GM23338 (cell line): ENCODE results near the gene MYL1. TPM values are rescaled to one million over a fixed set of nuclear protein-coding genes. Genes with fewer than 3 reads are reported as not detected.
A peak's percentile ranks its signal among the peaks of the same experiment; 100 is the strongest.

ENCODE experiments used
- ATAC-seq: fragments of 200-7000 bp; cut with Tn5 transposase; 3 replicates; pipeline ENCODE4 v1.9.1; 2020
- DNase-seq: peaks from one replicate; pipeline ENCODE4 v3.0.0-alpha.2; 2015; ENCODE audit warnings: low spot score
- H2AFZ ChIP-seq: fragments of 200-600 bp; sonication (generic); 2 replicates; pipeline ENCODE4 v1.8.0; 2016; ENCODE audit warnings: antibody characterized with exemption, mild to moderate bottlenecking, moderate library complexity
- H3F3A ChIP-seq: fragments of 200-600 bp; sonication (generic); replicated peaks from 2 replicates; pipeline ENCODE4 v1.8.0; 2017; ENCODE audit warnings: antibody characterized with exemption, mixed run types, low read depth
- H3K27ac ChIP-seq: fragments of 200-600 bp; sonication (generic); 2 replicates; pipeline ENCODE4 v1.6.1; 2016; ENCODE audit warnings: low read depth
- H3K27me3 ChIP-seq: fragments of 200-600 bp; sonication (generic); 2 replicates; pipeline ENCODE4 v1.8.0; 2016; ENCODE audit warnings: mild to moderate bottlenecking, mixed run types, moderate library complexity; ENCODE audit not compliant: insufficient read depth
- H3K36me3 ChIP-seq: fragments of 200-600 bp; sonication (generic); 2 replicates; pipeline ENCODE4 v1.8.0; 2016; ENCODE audit warnings: mild to moderate bottlenecking; ENCODE audit not compliant: insufficient read depth
- H3K4me1 ChIP-seq: fragments of 200-600 bp; sonication (generic); 2 replicates; pipeline ENCODE4 v1.8.0; 2016; ENCODE audit warnings: mild to moderate bottlenecking, moderate library complexity; ENCODE audit not compliant: insufficient read depth
- H3K4me2 ChIP-seq: fragments of 200-600 bp; sonication (generic); 2 replicates; pipeline ENCODE4 v1.7.1; 2017; ENCODE audit warnings: mixed run types
- H3K4me3 ChIP-seq: fragments of 200-600 bp; sonication (generic); 2 replicates; pipeline ENCODE4 v1.6.1; 2016; ENCODE audit warnings: mixed run types
- H3K79me2 ChIP-seq: fragments of 200-600 bp; sonication (generic); replicated peaks from 2 replicates; pipeline ENCODE4 v1.8.0; 2017; ENCODE audit warnings: mild to moderate bottlenecking; ENCODE audit not compliant: insufficient read depth
- H3K9me2 ChIP-seq: fragments of 200-600 bp; sonication (generic); 2 replicates; pipeline ENCODE4 v1.8.0; 2017; ENCODE audit not compliant: insufficient read depth
- H4K20me1 ChIP-seq: fragments of 200-600 bp; sonication (generic); replicated peaks from 2 replicates; pipeline ENCODE4 v1.8.0; 2017; ENCODE audit warnings: mild to moderate bottlenecking; ENCODE audit not compliant: insufficient read depth
- H3K27ac Mint-ChIP-seq: 2 replicates; pipeline ENCODE4 v1.8.0; 2020; ENCODE audit warnings: inconsistent platforms, mild to moderate bottlenecking, moderate library complexity, mixed read lengths
- H3K27me3 Mint-ChIP-seq: 3 replicates; pipeline ENCODE4 v1.8.0; 2022; ENCODE audit warnings: low read depth, mild to moderate bottlenecking, moderate library complexity, mixed read lengths, inconsistent platforms; ENCODE audit not compliant: insufficient read depth, poor library complexity
- H3K36me3 Mint-ChIP-seq: 3 replicates; pipeline ENCODE4 v1.8.0; 2021; ENCODE audit warnings: low read depth, mild to moderate bottlenecking, inconsistent platforms, moderate library complexity, mixed read lengths
- H3K4me1 Mint-ChIP-seq: 3 replicates; pipeline ENCODE4 v1.8.0; 2020; ENCODE audit warnings: mild to moderate bottlenecking, inconsistent platforms, mixed read lengths
- H3K4me3 Mint-ChIP-seq: 3 replicates; pipeline ENCODE4 v1.8.0; 2021; ENCODE audit warnings: moderate library complexity, mild to moderate bottlenecking, inconsistent platforms, mixed read lengths
- H3K9me3 Mint-ChIP-seq: 3 replicates; pipeline ENCODE4 v1.8.0; 2020; ENCODE audit warnings: moderate library complexity, mild to moderate bottlenecking, inconsistent platforms, mixed read lengths
- CREB1 ChIP-seq: fragments of 250-450 bp; sonication (Bioruptor Pico); IDR thresholded peaks from 2 replicates; pipeline ENCODE4 v1.5.0; 2020; ENCODE audit warnings: low read depth, mild to moderate bottlenecking, moderate library complexity
- ETS1 ChIP-seq: IDR thresholded peaks from 2 replicates; pipeline ENCODE4 v1.6.1; 2016; ENCODE audit warnings: antibody characterized with exemption
- EZH2 ChIP-seq: fragments of 200-600 bp; sonication (generic); IDR thresholded peaks from one replicate; pipeline ENCODE4 v1.8.0; 2017; ENCODE audit warnings: antibody characterized with exemption, mild to moderate bottlenecking, low read depth; ENCODE audit not compliant: unreplicated experiment
- EZH2phosphoT487 ChIP-seq: fragments of 200-600 bp; sonication (generic); IDR thresholded peaks from one replicate; pipeline ENCODE4 v1.8.1; 2018; ENCODE audit warnings: antibody characterized with exemption; ENCODE audit not compliant: unreplicated experiment
- NANOG ChIP-seq: IDR thresholded peaks from 2 replicates; pipeline ENCODE4 v1.6.1; 2016; ENCODE audit warnings: antibody characterized with exemption, borderline replicate concordance
- POLR2AphosphoS5 ChIP-seq: IDR thresholded peaks from 2 replicates; pipeline ENCODE4 v1.6.1; 2016; ENCODE audit warnings: antibody characterized with exemption, low read depth
- REST ChIP-seq: IDR thresholded peaks from one replicate; pipeline ENCODE4 v1.6.1; 2018; ENCODE audit warnings: antibody characterized with exemption; ENCODE audit not compliant: unreplicated experiment
- STAT1 ChIP-seq: IDR thresholded peaks from one replicate; pipeline ENCODE4 v1.6.1; 2016; ENCODE audit warnings: antibody characterized with exemption; ENCODE audit not compliant: unreplicated experiment
- ZNF114 ChIP-seq: fragments of 250-450 bp; sonication (Bioruptor Pico); IDR thresholded peaks from 2 replicates; pipeline ENCODE4 v1.5.0; 2020; ENCODE audit warnings: mild to moderate bottlenecking, moderate library complexity
- ZNF331 ChIP-seq: fragments of 250-450 bp; sonication (Bioruptor Pico); IDR thresholded peaks from 2 replicates; pipeline ENCODE4 v1.5.0; 2020; ENCODE audit warnings: low read depth, mild to moderate bottlenecking, moderate library complexity
- polyA plus RNA-seq: library from polyadenylated mRNA; unstranded; fragments of >200 nt; fragmentation: Nextera tagmentation; extraction: Ambion mirVana; gene quantifications from 2 replicates; pipeline ENCODE4 v1.2.1, GENCODE V29; 2016
- total RNA-seq: library from RNA; depleted of rRNA; stranded (reverse); fragments of >200 nt; shearing (Covaris generic); gene quantifications from 2 replicates; pipeline ENCODE4 v1.2.3, GENCODE V29; 2014
- TF ChIP-seq, protein P1 (sequence below), 2 experiments: fragments of 200-600 bp in 1 of 2; sonication (generic) in 1 of 2; conservative IDR thresholded peaks; 2 replicates each; pipeline versions ENCODE4 v1.5.1 to v1.6.1; 2016 to 2017; ENCODE audit warnings: antibody characterized with exemption in 2 of 2, low read depth in 2 of 2, mild to moderate bottlenecking in 2 of 2, moderate library complexity in 1 of 2
- TF ChIP-seq, protein P2 (sequence below): fragments of 250-450 bp; sonication (Bioruptor Pico); IDR thresholded peaks from 2 replicates; pipeline ENCODE4 v1.5.0; 2020; ENCODE audit warnings: mild to moderate bottlenecking, moderate library complexity

MYL1 gene
- total and polyA plus RNA-seq, 2 experiments from 2014 or later = not detected

- no peaks in the 10 kb centered on the region for H3K4me1 Mint-ChIP-seq
Observed at GRCh38 chr2:210259687-210260086, 55.3 kb downstream of the MYL1 start.

More at GRCh38 chr2:210259687-210260086, 55.3 kb downstream of the MYL1 start:
- H3K27ac Mint-ChIP-seq = no peak overlapping the region
- no peaks in the 10 kb centered on the region for H3K27me3 Mint-ChIP-seq
- Histone ChIP-seq H3K27me3 (no peaks in the 10 kb centered on the region), H3K36me3 (no peaks in the 10 kb centered on the region), H3K4me2 (no peak overlapping the region), H3K4me1 (no peaks in the 10 kb centered on the region), H3K79me2 (no peaks in the 10 kb centered on the region), H3K9me2 (no peaks in the 10 kb centered on the region), H4K20me1 (no peaks in the 10 kb centered on the region), H3F3A (no peaks in the 10 kb centered on the region), H2AFZ (peak overlapping the region; percentile 12; the same call in 1 of the 2 replicates), H3K27ac (no peak overlapping the region), H3K4me3 (no peak overlapping the region)
- DNase-seq = no peak
- H3K36me3 Mint-ChIP-seq = no peaks in the 10 kb centered on the region
- no peaks in the 10 kb centered on the region for H3K9me3 Mint-ChIP-seq
- no peak for TF ChIP-seq ETS1
- TF ChIP-seq, protein P1, sequence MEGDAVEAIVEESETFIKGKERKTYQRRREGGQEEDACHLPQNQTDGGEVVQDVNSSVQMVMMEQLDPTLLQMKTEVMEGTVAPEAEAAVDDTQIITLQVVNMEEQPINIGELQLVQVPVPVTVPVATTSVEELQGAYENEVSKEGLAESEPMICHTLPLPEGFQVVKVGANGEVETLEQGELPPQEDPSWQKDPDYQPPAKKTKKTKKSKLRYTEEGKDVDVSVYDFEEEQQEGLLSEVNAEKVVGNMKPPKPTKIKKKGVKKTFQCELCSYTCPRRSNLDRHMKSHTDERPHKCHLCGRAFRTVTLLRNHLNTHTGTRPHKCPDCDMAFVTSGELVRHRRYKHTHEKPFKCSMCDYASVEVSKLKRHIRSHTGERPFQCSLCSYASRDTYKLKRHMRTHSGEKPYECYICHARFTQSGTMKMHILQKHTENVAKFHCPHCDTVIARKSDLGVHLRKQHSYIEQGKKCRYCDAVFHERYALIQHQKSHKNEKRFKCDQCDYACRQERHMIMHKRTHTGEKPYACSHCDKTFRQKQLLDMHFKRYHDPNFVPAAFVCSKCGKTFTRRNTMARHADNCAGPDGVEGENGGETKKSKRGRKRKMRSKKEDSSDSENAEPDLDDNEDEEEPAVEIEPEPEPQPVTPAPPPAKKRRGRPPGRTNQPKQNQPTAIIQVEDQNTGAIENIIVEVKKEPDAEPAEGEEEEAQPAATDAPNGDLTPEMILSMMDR (conservative IDR thresholded peaks at IDR 0.05; ENCODE audit: low read depth in 2 of 2) = no peak
- no peak for TF ChIP-seq ZNF114 (CRISPR knock-in tag)
- no peak for TF ChIP-seq EZH2
- no peak for TF ChIP-seq POLR2AphosphoS5
- TF ChIP-seq EZH2phosphoT487 = no peak
- no peak for TF ChIP-seq ZNF331 (CRISPR knock-in tag)
- no peak for TF ChIP-seq NANOG
- no peak for TF ChIP-seq STAT1
- no peak for TF ChIP-seq CREB1
- TF ChIP-seq, protein P2, sequence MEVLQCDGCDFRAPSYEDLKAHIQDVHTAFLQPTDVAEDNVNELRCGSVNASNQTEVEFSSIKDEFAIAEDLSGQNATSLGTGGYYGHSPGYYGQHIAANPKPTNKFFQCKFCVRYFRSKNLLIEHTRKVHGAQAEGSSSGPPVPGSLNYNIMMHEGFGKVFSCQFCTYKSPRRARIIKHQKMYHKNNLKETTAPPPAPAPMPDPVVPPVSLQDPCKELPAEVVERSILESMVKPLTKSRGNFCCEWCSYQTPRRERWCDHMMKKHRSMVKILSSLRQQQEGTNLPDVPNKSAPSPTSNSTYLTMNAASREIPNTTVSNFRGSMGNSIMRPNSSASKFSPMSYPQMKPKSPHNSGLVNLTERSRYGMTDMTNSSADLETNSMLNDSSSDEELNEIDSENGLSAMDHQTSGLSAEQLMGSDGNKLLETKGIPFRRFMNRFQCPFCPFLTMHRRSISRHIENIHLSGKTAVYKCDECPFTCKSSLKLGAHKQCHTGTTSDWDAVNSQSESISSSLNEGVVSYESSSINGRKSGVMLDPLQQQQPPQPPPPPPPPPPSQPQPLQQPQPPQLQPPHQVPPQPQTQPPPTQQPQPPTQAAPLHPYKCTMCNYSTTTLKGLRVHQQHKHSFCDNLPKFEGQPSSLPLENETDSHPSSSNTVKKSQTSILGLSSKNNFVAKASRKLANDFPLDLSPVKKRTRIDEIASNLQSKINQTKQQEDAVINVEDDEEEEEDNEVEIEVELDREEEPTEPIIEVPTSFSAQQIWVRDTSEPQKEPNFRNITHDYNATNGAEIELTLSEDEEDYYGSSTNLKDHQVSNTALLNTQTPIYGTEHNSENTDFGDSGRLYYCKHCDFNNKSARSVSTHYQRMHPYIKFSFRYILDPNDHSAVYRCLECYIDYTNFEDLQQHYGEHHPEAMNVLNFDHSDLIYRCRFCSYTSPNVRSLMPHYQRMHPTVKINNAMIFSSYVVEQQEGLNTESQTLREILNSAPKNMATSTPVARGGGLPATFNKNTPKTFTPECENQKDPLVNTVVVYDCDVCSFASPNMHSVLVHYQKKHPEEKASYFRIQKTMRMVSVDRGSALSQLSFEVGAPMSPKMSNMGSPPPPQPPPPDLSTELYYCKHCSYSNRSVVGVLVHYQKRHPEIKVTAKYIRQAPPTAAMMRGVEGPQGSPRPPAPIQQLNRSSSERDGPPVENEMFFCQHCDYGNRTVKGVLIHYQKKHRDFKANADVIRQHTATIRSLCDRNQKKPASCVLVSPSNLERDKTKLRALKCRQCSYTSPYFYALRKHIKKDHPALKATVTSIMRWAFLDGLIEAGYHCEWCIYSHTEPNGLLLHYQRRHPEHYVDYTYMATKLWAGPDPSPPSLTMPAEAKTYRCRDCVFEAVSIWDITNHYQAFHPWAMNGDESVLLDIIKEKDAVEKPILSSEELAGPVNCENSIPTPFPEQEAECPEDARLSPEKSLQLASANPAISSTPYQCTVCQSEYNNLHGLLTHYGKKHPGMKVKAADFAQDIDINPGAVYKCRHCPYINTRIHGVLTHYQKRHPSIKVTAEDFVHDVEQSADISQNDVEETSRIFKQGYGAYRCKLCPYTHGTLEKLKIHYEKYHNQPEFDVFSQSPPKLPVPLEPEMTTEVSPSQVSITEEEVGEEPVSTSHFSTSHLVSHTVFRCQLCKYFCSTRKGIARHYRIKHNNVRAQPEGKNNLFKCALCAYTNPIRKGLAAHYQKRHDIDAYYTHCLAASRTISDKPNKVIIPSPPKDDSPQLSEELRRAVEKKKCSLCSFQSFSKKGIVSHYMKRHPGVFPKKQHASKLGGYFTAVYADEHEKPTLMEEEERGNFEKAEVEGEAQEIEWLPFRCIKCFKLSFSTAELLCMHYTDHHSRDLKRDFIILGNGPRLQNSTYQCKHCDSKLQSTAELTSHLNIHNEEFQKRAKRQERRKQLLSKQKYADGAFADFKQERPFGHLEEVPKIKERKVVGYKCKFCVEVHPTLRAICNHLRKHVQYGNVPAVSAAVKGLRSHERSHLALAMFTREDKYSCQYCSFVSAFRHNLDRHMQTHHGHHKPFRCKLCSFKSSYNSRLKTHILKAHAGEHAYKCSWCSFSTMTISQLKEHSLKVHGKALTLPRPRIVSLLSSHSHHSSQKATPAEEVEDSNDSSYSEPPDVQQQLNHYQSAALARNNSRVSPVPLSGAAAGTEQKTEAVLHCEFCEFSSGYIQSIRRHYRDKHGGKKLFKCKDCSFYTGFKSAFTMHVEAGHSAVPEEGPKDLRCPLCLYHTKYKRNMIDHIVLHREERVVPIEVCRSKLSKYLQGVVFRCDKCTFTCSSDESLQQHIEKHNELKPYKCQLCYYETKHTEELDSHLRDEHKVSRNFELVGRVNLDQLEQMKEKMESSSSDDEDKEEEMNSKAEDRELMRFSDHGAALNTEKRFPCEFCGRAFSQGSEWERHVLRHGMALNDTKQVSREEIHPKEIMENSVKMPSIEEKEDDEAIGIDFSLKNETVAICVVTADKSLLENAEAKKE (CRISPR knock-in tag) = no peak
- no peak for TF ChIP-seq REST
- no peak for ATAC-seq
- no peak overlapping the region for H3K4me3 Mint-ChIP-seq
